Measurements from ENCODE around the gene MCF2L.

Gene MCF2L

GRCh38 chr13:112965573-112966115 is 3.4 kb upstream of the MCF2L start:
- DNase-seq (ENCODE audit: low read depth): no peak

- no peak for DNase-seq (ENCODE audit: low read depth)
Measured at GRCh38 chr13:112966776-112967175, 2.2 kb upstream of the MCF2L start.

DNA sequence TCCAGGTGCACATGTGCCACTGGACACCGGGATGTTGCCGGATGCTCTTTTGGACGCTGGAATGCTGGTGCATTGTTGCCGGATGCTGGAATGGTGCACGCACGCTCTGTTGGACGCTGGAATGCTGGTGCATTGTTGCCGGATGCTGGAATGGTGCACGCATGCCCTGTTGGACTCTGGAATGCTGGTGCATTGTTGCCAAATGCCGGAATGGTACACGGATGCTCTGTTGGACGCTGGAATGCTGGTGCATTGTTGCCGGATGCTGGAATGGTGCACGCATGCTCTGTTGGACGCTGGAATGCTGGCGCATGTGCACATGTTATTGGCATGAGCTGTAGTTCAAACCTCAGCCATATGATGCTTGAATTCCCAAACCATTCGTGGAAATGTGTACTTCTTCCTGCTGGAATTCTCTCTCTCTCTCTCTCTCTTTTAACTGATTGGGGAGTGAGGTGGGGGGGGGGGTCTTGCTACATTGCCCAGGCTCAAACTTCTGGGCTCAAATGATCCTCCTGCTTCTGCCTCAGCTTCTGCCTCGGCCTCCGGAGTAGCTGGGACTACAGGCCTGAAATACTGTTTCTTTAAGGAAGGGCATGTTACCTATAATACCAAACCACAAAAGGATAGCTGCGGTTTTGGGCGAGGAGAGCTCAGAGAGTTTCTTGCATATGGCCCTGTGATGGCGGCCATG is 1.2 kb upstream of the MCF2L start:
- DNase-seq (ENCODE audit: low read depth): no peak

GRCh38 chr13:112968380-112968909 is 569 bp upstream of the MCF2L start:
- DNase-seq (ENCODE audit: low read depth): no peak

- no peak for DNase-seq (ENCODE audit: low read depth)
Measured at GRCh38 chr13:112969692-112970338, 801 bp downstream of the MCF2L start.

GRCh38 chr13:112970552-112971287 is 1.7 kb downstream of the MCF2L start:
- DNase-seq (ENCODE audit: low read depth): no peak

DNA sequence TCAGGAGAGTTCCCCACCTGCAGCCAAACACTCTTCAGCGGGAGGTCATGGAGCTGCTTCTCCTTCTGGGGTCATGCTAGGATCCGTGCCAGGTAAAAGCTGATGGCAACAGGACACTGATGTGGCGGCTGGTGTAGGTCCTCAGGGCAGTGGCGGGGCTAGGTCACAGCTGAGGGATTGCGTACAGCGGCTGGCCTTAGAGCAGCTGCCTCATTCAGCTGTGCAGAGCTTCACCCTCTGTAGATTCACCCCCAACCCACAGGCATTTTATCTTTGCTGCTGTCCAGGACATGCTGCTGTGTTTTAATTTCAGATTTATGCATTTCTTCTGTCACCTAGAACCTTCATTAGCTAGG is 2.3 kb downstream of the MCF2L start:
- DNase-seq (ENCODE audit: low read depth): no peak

DNA sequence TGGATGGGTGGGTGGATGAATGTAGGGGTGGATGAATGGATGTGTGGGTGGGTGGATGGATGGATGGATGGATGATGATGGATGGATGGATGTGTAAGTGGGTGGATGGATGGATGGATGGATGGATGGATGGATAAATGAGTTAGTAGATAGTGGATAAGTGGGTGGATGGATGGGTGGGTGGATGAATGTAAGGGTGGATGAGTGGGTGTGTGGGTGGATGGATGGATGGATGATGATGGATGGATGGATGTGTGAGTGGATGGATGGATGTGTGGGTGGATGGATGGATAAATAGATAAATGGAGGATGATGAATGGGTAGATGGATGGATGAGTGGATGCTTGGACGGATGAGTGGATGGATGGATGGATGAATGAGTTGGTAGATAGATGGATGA is 3.2 kb downstream of the MCF2L start:
- no peak for DNase-seq (ENCODE audit: low read depth)

GRCh38 chr13:112972867-112973576 is 4.0 kb downstream of the MCF2L start:
- no peak for DNase-seq (ENCODE audit: low read depth)

DNA sequence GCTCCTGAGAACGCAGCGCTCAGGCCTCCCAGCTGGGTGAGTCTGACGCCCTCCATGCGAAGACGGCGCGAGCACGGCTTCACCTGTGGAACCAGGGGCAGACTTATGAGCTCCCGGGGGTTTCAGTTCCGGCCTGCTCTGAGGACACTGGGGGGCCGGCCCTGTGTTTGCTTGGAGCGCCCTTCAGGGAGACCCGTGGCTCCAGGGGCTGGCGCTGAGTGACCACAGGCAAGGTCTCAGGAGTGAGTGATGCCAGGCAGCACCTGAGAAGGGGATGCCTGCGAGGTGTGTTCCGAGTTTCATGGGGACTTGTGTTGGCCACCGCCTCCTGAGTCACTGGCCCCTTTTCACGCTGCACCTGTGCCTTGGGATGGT is 4.5 kb downstream of the MCF2L start:
- DNase-seq (ENCODE audit: low read depth): no peak

DNA sequence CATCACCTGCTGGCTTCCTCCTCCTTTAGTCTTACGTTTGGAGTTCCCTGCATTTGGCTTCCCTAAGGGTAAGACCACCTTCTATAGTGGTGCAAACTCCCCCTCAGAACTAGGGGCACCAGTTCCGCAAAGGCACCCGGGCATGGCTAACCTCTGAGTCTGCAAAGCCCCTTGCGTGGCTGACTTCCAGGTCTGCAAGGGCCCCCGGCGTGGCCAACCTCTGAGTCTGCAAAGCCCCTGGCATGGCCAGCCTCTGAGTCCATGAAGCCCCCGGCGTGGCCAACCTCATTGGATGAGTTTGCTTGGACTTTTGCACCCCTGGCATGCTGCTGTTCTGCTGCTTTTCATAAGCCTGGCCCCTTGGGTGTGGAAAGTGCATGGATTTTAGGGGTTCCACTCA is 5.1 kb downstream of the MCF2L start:
- DNase-seq (ENCODE audit: low read depth): no peak

DNA sequence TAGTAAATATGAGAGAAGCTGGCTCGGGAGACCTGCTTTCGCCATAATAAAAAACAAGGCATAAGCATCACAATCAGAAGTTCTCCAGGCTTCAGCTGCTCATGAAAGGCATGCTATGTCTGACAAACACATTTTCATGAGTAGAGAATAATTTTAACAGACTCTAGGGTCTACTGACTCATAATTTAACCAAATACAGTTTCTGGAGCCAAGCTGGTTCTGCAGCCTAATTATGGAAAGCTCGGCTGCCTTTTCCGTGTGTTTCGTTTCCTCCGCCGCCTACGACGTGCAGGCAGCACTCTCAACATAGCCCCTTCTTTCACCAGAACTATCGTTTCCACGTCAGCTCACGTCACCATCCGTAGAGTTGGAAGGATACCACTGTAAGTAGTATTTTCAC is 5.7 kb downstream of the MCF2L start:
- no peak for DNase-seq (ENCODE audit: low read depth)

DNA sequence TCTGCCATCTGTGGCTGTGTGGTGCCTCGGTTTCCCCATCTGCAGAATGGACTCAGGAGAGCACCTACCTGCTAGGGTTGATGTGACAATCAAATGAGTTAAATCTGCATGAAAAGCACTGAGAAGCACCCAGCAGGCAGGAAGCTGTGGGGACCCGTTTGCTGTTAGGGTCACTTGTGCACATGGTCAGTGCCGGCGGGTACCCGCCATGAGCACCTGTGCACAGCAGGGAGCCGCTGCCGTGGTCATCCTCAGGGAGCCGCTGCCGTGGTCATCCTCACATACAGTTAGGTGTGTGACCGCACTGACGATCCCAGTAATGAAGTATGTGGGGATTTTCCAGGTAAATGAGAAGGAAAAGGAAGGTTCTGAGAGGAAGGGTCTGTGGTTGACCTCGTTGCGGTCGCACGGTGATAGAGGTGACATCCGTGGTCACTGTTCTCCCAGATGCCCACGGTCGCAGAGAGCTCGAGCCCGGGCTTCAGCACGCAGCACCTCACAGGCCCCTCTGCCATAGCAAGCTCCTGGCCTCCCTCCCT is 6.5 kb downstream of the MCF2L start:
- no peak for DNase-seq (ENCODE audit: low read depth)

- no peak for DNase-seq (ENCODE audit: low read depth)
Measured at GRCh38 chr13:112976526-112976925, 7.5 kb downstream of the MCF2L start.

- no peak for DNase-seq (ENCODE audit: low read depth)
Measured at GRCh38 chr13:112977091-112977490, 8.1 kb downstream of the MCF2L start.

GRCh38 chr13:112977525-112977924 is 8.5 kb downstream of the MCF2L start:
- no peak for DNase-seq (ENCODE audit: low read depth)

- DNase-seq (ENCODE audit: low read depth): no peak
Measured at GRCh38 chr13:112978561-112979405, 9.8 kb downstream of the MCF2L start.

GRCh38 chr13:112979406-112979902 is 10.4 kb downstream of the MCF2L start:
- no peak for DNase-seq (ENCODE audit: low read depth)

GRCh38 chr13:112980434-112980833 is 11.4 kb downstream of the MCF2L start:
- no peak for DNase-seq (ENCODE audit: low read depth)

- DNase-seq (ENCODE audit: low read depth): no peak
Measured at GRCh38 chr13:112981451-112981850, 12.4 kb downstream of the MCF2L start.
